ENCODE results near the gene PDZRN3.

DNA sequence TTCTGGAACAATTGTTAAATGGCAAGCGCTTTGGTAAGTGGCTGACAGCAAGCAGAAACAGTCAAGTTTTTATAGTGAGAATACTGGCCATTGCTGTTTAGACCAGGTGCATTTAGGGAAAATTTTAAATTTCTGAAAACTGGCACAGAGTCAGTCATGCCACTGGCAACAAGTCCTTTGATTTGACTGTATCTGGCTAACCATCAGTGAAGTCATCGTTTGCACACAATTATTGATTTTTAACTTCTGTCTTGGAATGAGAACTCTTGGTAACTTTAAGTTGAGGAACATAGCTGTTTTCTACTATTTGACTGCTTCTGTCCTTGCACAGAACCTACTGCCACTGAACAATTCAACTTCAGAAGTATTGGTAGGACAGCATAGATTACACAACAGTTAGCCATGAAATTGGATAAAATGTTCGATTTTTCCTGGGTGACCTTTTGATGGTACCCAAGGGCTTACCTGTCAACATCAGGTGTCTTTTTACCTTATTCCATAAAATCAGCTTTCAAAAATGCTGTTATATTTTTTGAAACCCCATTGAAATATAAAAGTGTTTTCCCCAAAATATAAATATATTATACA lies 225.0 kb downstream of the PDZRN3 start:
- TF ChIP-seq POLR2AphosphoS5 (IDR thresholded peaks at IDR 0.05) (no peak), POLR2A (IDR thresholded peaks at IDR 0.05) (no peak)
- TF ChIP-seq, protein P1, sequence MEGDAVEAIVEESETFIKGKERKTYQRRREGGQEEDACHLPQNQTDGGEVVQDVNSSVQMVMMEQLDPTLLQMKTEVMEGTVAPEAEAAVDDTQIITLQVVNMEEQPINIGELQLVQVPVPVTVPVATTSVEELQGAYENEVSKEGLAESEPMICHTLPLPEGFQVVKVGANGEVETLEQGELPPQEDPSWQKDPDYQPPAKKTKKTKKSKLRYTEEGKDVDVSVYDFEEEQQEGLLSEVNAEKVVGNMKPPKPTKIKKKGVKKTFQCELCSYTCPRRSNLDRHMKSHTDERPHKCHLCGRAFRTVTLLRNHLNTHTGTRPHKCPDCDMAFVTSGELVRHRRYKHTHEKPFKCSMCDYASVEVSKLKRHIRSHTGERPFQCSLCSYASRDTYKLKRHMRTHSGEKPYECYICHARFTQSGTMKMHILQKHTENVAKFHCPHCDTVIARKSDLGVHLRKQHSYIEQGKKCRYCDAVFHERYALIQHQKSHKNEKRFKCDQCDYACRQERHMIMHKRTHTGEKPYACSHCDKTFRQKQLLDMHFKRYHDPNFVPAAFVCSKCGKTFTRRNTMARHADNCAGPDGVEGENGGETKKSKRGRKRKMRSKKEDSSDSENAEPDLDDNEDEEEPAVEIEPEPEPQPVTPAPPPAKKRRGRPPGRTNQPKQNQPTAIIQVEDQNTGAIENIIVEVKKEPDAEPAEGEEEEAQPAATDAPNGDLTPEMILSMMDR (IDR thresholded peaks at IDR 0.05 in 8 of 11, conservative IDR thresholded peaks at IDR 0.05 in 3 of 11): no peak
